Subcutaneous adipose tissue (tissue), 4 donors: ENCODE measurements around the gene MC1R. TPM values are rescaled to one million over a fixed set of nuclear protein-coding genes. Genes with fewer than 3 reads are reported as not detected.

Experiments
- total RNA-seq, 4 donors: library from RNA; depleted of rRNA; stranded (reverse); fragments of >200 nt; gene quantifications; one replicate each; pipeline ENCODE4 v1.1.0, GENCODE V29; 2016
- TF ChIP-seq, protein P1 (sequence below): fragments of 450-650 bp; IDR thresholded peaks from one replicate; pipeline ENCODE4 v1.5.1; 2016; ENCODE audit warnings: low read depth, mild to moderate bottlenecking, control low read depth, antibody characterized with exemption, moderate library complexity

MC1R gene
- total RNA-seq, 4 donors from 2014 or later: 0.98 to 5.3 (median 3.8) TPM

DNA sequence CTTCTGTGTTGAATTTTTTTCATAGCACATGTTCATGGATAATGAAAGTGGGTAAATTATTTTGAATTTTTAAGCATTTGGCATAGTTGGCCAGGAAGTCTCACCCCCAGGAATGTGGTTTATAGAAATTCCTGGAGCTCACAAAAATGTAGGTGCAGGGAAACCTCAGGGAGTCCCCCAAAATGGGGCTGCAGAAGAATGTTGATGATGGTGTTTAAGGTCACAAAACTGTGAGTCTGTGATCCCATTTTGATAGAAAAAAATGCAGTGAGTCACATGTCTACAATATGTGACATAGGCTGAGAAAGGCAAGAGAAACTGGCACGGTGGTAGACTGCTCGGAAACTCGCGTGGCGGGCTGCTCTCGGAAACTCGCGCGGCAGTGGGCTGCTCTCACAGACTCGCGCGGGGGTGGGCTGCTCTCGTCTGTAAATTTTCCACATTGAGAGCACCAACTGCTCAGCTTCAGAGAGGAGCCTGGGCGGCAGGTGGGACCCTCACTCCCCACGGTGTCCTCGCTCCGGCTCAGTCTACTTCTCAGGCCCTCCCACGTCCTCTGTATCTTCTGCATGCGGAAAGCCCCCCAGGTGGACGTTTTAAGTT is 18.7 kb upstream of the MC1R start:
- TF ChIP-seq, protein P1, sequence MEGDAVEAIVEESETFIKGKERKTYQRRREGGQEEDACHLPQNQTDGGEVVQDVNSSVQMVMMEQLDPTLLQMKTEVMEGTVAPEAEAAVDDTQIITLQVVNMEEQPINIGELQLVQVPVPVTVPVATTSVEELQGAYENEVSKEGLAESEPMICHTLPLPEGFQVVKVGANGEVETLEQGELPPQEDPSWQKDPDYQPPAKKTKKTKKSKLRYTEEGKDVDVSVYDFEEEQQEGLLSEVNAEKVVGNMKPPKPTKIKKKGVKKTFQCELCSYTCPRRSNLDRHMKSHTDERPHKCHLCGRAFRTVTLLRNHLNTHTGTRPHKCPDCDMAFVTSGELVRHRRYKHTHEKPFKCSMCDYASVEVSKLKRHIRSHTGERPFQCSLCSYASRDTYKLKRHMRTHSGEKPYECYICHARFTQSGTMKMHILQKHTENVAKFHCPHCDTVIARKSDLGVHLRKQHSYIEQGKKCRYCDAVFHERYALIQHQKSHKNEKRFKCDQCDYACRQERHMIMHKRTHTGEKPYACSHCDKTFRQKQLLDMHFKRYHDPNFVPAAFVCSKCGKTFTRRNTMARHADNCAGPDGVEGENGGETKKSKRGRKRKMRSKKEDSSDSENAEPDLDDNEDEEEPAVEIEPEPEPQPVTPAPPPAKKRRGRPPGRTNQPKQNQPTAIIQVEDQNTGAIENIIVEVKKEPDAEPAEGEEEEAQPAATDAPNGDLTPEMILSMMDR: no peak

DNA sequence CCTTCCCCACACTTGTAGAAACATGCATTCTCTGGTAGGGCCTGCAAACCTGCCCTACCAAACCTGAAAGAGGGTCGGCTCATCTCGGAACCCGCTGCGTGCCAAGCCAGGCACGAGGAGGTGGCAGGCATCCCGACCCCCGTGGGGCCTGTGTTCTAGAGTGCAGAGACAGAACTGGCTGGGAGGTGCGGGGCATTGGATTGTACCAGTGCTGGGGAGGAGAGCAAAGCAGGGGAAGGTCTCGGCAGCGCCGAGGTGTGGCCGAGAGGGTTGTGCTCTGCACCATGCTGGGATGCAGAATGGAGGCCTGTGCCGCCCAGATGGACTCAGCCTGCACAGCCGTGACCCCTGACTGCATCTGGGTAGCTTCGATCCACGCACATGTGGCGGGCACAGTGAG is 17.8 kb upstream of the MC1R start:
- TF ChIP-seq, protein P1: no peak

DNA sequence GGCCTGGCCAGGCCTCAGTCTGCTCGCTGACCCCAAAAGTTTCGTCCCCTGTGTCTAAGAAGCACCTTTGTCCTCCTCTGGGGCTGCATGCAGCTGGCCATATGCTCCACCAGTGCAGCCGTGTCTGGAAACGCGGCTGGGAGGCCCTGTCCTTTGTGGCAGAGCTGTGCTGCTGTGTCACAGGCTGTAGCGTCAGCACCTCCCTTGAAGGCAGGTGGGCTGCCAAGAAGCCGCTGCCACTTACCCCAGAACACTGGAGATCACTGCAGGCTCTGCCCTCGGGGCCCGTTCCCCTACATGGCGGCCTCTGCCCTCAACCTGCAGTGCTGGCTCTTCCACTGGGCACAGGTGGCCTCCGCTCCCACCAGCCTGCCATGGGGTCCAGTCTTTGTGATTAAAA is 15.7 kb upstream of the MC1R start:
- TF ChIP-seq, protein P1: no peak

DNA sequence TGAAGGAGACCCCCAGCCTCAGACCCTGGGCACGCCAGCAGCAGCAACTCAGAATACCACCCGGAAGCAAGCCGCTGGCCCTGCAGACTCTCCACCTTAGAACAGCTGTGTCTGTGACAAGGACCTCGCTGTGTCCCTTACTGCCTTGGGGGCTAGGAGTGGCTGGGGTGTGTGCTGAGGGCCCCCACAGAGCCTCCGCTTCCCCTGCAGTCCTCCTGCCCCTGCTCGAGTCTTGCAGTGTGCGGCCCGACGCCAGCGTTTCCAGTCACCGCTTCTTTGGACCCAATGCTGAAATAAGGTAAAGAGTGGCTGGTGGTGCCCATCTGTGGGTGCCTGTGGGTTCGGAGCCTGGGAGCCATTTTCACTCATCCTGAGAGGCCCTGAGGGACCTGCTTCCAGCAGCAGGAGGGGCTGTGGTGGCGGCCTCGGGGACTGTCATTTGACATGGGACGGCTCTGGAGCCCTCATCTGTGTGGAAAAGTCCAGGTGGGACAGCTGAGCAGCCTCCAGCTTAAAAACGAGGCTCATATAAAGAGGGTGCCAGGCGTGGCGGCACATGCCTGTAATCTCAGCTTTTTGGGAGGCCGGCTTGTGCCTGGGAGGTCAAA is 14.7 kb upstream of the MC1R start:
- TF ChIP-seq, protein P1: no peak

DNA sequence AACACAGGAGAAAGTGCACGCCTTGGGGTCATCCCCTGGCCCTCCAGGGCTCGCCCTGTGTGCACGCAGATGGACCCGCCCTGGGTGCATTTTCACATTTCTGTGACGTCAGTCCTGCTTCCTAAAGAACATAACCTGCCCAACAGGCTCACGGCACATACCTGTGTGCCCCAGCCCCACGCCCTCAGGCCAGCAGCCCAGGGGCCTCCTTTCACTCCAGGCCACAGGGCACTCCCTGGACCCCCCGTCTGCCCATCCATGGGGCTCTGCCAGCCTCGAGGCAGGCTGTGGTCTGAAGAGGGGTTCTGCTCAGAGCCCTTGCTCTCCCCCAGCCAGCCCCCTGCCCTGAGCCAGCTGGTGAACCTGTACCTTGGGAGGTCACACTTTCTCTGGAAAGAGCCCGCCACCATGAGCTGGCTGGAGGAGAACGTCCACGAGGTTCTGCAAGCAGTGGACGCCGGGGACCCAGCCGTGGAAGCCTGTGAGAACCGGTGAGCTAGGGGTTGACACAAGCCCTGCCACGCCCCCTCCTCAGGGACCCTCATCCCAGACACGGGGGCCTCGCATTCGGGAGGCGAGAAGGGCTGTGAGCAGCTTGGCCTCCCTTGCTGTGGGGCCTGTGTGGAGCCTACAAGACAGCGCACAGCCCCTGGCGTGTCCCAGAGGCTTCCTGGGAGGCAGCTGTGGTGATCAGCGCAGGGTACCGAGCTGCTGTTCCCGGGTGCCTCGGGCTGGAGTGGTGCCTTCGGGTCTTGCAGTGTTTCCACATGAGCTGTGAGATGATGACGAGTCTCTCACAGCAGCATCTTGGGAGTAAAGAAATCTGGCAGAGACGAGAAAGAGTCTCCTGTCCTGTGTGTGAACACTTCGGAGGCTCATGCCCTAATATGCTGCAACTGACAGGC is 13.8 kb upstream of the MC1R start:
- TF ChIP-seq, protein P1: no peak

DNA sequence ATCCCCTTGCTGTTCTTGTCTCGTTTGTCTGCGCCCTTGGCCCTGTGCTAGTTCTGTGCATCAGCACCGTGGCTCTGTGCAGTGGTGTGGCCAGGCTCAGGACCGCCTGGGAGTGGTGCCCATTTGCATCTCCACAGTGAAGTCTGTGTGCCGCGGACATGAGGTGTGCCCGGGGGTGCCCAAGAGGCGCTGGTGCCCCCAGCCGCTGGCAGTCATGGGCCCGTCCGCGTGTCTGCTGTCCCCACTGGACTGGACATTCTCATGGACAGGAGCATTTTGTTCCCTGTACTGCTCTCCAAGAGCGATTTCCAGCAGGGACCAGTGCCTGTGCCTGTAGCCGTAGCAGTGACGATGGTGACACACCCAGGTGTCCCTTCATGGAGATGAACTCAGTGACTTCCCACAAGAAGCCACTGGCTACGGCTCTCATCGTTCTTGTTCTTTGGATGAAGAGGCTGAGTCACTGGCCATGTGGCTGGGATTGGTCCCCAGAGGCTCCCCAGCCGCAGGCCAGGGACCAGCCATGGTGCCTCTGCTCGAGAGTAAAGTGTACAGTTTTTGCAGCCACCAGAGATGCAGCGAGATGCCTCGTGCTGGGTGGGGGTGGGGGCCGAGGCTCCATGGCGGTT is 13.0 kb upstream of the MC1R start:
- TF ChIP-seq, protein P1: no peak
